HepG2 (cell line): ENCODE results near the gene ADI1. TPM values are rescaled to one million over a fixed set of nuclear protein-coding genes. Genes with fewer than 3 reads are reported as not detected.

ENCODE experiments used
- ATF7 ChIP-seq, 2 experiments: fragments of 450-650 bp in 1 of 2; sonication (generic) in 1 of 2; formaldehyde crosslinking in 1 of 2; IDR thresholded peaks; 2 replicates each; pipeline versions ENCODE4 v1.4.0 to v1.6.1; 2016 to 2020; ENCODE audit warnings: antibody characterized with exemption in 1 of 2, mild to moderate bottlenecking in 1 of 2, missing genetic modification reagents in 1 of 2
- CEBPZ ChIP-seq: IDR thresholded peaks from 2 replicates; pipeline ENCODE4 v1.6.1; 2012; ENCODE audit warnings: low read length, improper control_type of control experiment
- FOXP1 ChIP-seq, 2 experiments: fragments of 450-650 bp in 1 of 2; IDR thresholded peaks; 2 replicates each; pipeline ENCODE4 v1.6.1; 2017 to 2018; ENCODE audit warnings: antibody characterized with exemption in 1 of 2
- GLMP ChIP-seq: sonication (generic); formaldehyde crosslinking; IDR thresholded peaks from 2 replicates; pipeline ENCODE4 v1.9.0; 2021; ENCODE audit warnings: missing genetic modification reagents, mild to moderate bottlenecking, borderline replicate concordance
- GTF3A ChIP-seq: sonication (generic); formaldehyde crosslinking; conservative IDR thresholded peaks from 2 replicates; pipeline ENCODE4 v1.4.0; 2020; ENCODE audit warnings: mild to moderate bottlenecking, missing genetic modification reagents
- KMT2A ChIP-seq: sonication (generic); formaldehyde crosslinking; IDR thresholded peaks from 2 replicates; pipeline ENCODE4 v1.4.0; 2020; ENCODE audit warnings: missing genetic modification reagents
- LCORL ChIP-seq, 2 experiments: fragments of 450-650 bp in 1 of 2; sonication (generic) in 1 of 2; formaldehyde crosslinking in 1 of 2; IDR thresholded peaks; 2 replicates each; pipeline versions ENCODE4 v1.5.0 to v1.6.1; 2017 to 2020; ENCODE audit warnings: antibody characterized with exemption in 1 of 2, missing genetic modification reagents in 1 of 2
- MED13 ChIP-seq: sonication (generic); formaldehyde crosslinking; IDR thresholded peaks from 2 replicates; pipeline ENCODE4 v1.5.0; 2020; ENCODE audit warnings: missing genetic modification reagents
- MED8 ChIP-seq: sonication (generic); formaldehyde crosslinking; IDR thresholded peaks from 2 replicates; pipeline ENCODE4 v1.8.1; 2023; ENCODE audit warnings: mild to moderate bottlenecking, missing genetic modification reagents; ENCODE audit not compliant: insufficient replicate concordance
- MYNN ChIP-seq: sonication (generic); formaldehyde crosslinking; IDR thresholded peaks from 2 replicates; pipeline ENCODE4 v1.4.0; 2020; ENCODE audit warnings: mild to moderate bottlenecking, low read depth, missing genetic modification reagents
- NCOR1 ChIP-seq: fragments of 200-600 bp; sonication (generic); IDR thresholded peaks from 2 replicates; pipeline ENCODE4 v1.7.0; 2017; ENCODE audit warnings: antibody characterized with exemption, low read length, borderline replicate concordance
- NR2F2 ChIP-seq: IDR thresholded peaks from 2 replicates; pipeline ENCODE4 v1.6.1; 2012; ENCODE audit warnings: low read depth, inconsistent platforms, borderline replicate concordance
- PLRG1 ChIP-seq: fragments of 450-650 bp; conservative IDR thresholded peaks from 2 replicates; pipeline ENCODE4 v1.6.1; 2016
- SMAD9 ChIP-seq: sonication (generic); formaldehyde crosslinking; IDR thresholded peaks from 2 replicates; pipeline ENCODE4 v1.5.1; 2020; ENCODE audit warnings: mild to moderate bottlenecking, missing genetic modification reagents
- TGIF2 ChIP-seq: IDR thresholded peaks from 2 replicates; pipeline ENCODE4 v1.6.1; 2016; ENCODE audit warnings: control low read depth, missing compliant biosample characterization
- TIGD3 ChIP-seq: sonication (generic); formaldehyde crosslinking; IDR thresholded peaks from 2 replicates; pipeline ENCODE4 v1.5.1; 2020; ENCODE audit warnings: mild to moderate bottlenecking, missing genetic modification reagents, borderline replicate concordance
- ZNF276 ChIP-seq: sonication (generic); formaldehyde crosslinking; IDR thresholded peaks from 2 replicates; pipeline ENCODE4 v1.4.0; 2020; ENCODE audit warnings: mild to moderate bottlenecking, low read depth, missing genetic modification reagents
- ZNF296 ChIP-seq: sonication (generic); formaldehyde crosslinking; conservative IDR thresholded peaks from 2 replicates; pipeline ENCODE4 v1.5.0; 2020; ENCODE audit warnings: mild to moderate bottlenecking, missing genetic modification reagents
- ZNF614 ChIP-seq: IDR thresholded peaks from 2 replicates; pipeline ENCODE4 v1.6.1; 2018; ENCODE audit warnings: missing biosample characterization, missing genetic modification reagents, inconsistent platforms, borderline replicate concordance
- ZNF75D ChIP-seq: sonication (generic); formaldehyde crosslinking; IDR thresholded peaks from 2 replicates; pipeline ENCODE4 v1.8.1; 2023; ENCODE audit warnings: missing genetic modification reagents, mild to moderate bottlenecking, borderline replicate concordance
- polyA plus RNA-seq, 8 experiments: library from polyadenylated mRNA; depleted of rRNA in 3 of 8; stranded (reverse) in 7 of 8; unstranded in 1 of 8; fragments of >200 nt; fragmentation: Illumina TruSeq in 4 of 8; extraction: Trizol in 4 of 8; gene quantifications; 2 replicates each; pipeline versions ENCODE4 v1.2.1 to v1.2.3, GENCODE V29; 2011 to 2016; ENCODE audit warnings: low read depth in 4 of 8, missing spikeins in 1 of 8, mixed read lengths in 1 of 8; ENCODE audit not compliant: insufficient read depth in 1 of 8
- total RNA-seq, 5 experiments: library from RNA; depleted of rRNA; stranded (reverse); fragments of >200 nt; fragmentation: Illumina TruSeq; extraction: Trizol; gene quantifications; 2 replicates each; pipeline ENCODE4 v1.2.3, GENCODE V29; 2016; ENCODE audit warnings: low read depth in 1 of 5

The ADI1 gene
- total and polyA plus RNA-seq, 2 of the 13 experiments (the other 11 are each of a cell fraction or from before 2014, with no cell fraction given): 28.7 to 123 TPM

DNA sequence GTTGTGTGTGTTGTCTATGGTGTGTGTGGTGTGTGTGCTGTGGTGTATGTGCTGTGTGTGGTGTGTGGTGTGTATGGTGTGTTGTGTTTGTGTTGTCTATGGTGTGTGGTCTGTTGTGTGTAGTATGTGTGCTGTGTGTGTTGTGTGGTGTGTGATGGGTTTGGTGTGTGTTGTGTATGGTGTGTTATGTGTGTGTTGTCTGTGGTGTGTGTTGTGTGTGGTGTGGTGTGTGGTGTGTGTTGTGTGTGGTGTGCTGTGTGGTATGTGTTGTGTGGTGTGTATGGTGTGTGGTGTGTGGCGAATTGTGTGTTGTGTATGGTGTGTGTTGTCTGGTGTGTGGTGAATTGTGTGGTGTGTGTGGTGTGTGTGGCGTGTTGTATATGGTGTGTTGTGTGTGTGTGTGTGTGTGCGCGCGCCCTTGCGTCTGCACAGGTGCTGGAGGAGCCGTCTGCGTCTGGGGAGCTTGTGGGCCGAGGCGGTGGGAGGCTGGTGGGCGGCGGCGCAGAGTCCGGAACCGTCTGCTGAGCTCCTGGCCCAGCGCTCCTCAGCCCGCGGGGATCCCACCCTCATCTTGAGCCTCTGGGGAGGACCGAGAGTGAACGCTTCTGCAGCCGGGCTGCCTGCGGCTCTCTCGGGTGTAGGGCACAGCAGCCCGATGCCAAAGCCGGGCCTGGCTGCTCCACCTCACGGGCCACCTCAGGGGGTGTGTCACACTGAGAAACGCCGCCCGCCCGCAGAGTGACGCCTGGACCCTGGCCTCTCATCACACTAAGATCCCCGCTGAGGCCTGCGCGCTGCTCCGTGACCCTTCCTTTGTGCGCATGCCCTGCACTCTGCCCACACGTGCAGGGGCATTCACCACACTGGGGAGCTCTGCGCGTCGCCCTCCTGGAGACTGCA lies 8.8 kb upstream of the ADI1 start (continued):
- no peak for TF ChIP-seq TIGD3 (CRISPR knock-in tag)
- TF ChIP-seq TGIF2 (CRISPR knock-in tag): no peak
- peak; percentile 1; the same call in 1 of the 2 replicates for TF ChIP-seq ATF7 (IDR thresholded peaks at IDR 0.05)
- TF ChIP-seq ATF7 (CRISPR knock-in tag; IDR thresholded peaks at IDR 0.05): 0 out of 2 replicates have a peak, but pooled peaks have one; percentile 28
- no peak for TF ChIP-seq KMT2A
- TF ChIP-seq FOXP1 (IDR thresholded peaks at IDR 0.05): peak; percentile 24; the same call in 1 of the 2 replicates
- TF ChIP-seq FOXP1 (CRISPR knock-in tag; IDR thresholded peaks at IDR 0.05): no peak
- TF ChIP-seq ZNF75D: no peak
- no peak for TF ChIP-seq NR2F2
- TF ChIP-seq NCOR1: no peak
- TF ChIP-seq LCORL (IDR thresholded peaks at IDR 0.05): peak; percentile 58; the same call in 1 of the 2 replicates
- no peak for TF ChIP-seq LCORL (CRISPR knock-in tag; IDR thresholded peaks at IDR 0.05)
- TF ChIP-seq ZNF614 (CRISPR knock-in tag): no peak
- no peak for TF ChIP-seq GLMP (CRISPR knock-in tag)
- TF ChIP-seq MED13: no peak
- TF ChIP-seq PLRG1: no peak
- TF ChIP-seq ZNF296 (CRISPR knock-in tag): no peak
- no peak for TF ChIP-seq MED8 (CRISPR knock-in tag)
- no peak for TF ChIP-seq CEBPZ
- TF ChIP-seq GTF3A (CRISPR knock-in tag): 0 out of 2 replicates have a peak, but pooled peaks have one; percentile 28
- no peak for TF ChIP-seq MYNN (CRISPR knock-in tag)
- 0 out of 2 replicates have a peak, but pooled peaks have one; percentile 47 for TF ChIP-seq ZNF276 (CRISPR knock-in tag)
- TF ChIP-seq SMAD9: no peak
